CD8-positive, alpha-beta memory T cell (primary cell): ENCODE measurements around the gene CEP170B. TPM values are rescaled to one million over a fixed set of nuclear protein-coding genes. Genes with fewer than 3 reads are reported as not detected.

Experiments used
- CTCF ChIA-PET: fragments of 350-600 bp; sonication (Branson Sonifier 250); formaldehyde crosslinking; loops from one replicate; lab custom pipeline; 2021; ENCODE audit warnings: antibody characterized with exemption; lab: Charles Lee
- POLR2A ChIA-PET: fragments of 350-600 bp; sonication (Branson Sonifier 250); formaldehyde crosslinking; loops from one replicate; lab custom pipeline; 2021; ENCODE audit warnings: antibody characterized with exemption; lab: Charles Lee
- DNase-seq, 5 donors: peaks; one replicate each; pipeline versions ENCODE4 v3.0.0 to v3.0.0-alpha.2; 2020 to 2022; ENCODE audit warnings: mixed read lengths in 1 of 5
- H3K27ac ChIP-seq: one replicate; pipeline ENCODE4 v1.7.0; 2013; ENCODE audit warnings: low read depth, mild to moderate bottlenecking, low read length, moderate library complexity
- H3K27me3 ChIP-seq: 2 replicates; pipeline ENCODE4 v1.7.0; 2013; ENCODE audit warnings: low read length, mild to moderate bottlenecking; ENCODE audit not compliant: insufficient read depth, poor library complexity, severe bottlenecking
- H3K36me3 ChIP-seq: 2 replicates; pipeline ENCODE4 v1.7.0; 2013; ENCODE audit warnings: mild to moderate bottlenecking, low read length, moderate library complexity; ENCODE audit not compliant: insufficient read depth
- H3K4me1 ChIP-seq: 2 replicates; pipeline ENCODE4 v1.7.0; 2013; ENCODE audit warnings: mild to moderate bottlenecking, low read length, moderate library complexity; ENCODE audit not compliant: insufficient read depth
- H3K4me3 ChIP-seq: 2 replicates; pipeline ENCODE4 v1.7.0; 2013; ENCODE audit warnings: mild to moderate bottlenecking, low read length
- H3K9me3 ChIP-seq: 2 replicates; pipeline ENCODE4 v1.7.0; 2013; ENCODE audit warnings: mild to moderate bottlenecking, low read length
- H3K27ac Mint-ChIP-seq, 8 donors: one replicate each; pipeline ENCODE4 v1.8.0; 2020 to 2021; ENCODE audit warnings: mixed read lengths in 8 of 8, mild to moderate bottlenecking in 6 of 8, inconsistent platforms in 3 of 8, moderate library complexity in 3 of 8
- H3K27me3 Mint-ChIP-seq, 2 donors: one replicate each; pipeline ENCODE4 v1.8.0; 2020 to 2021; ENCODE audit warnings: mixed read lengths in 2 of 2, mild to moderate bottlenecking in 1 of 2, moderate library complexity in 1 of 2
- H3K36me3 Mint-ChIP-seq, 3 donors: one replicate each; pipeline ENCODE4 v1.8.0; 2020 to 2021; ENCODE audit warnings: mixed read lengths in 3 of 3, inconsistent platforms in 1 of 3, mild to moderate bottlenecking in 1 of 3
- H3K4me1 Mint-ChIP-seq, 3 donors: one replicate each; pipeline ENCODE4 v1.8.0; 2020 to 2021; ENCODE audit warnings: mixed read lengths in 3 of 3, inconsistent platforms in 1 of 3, mild to moderate bottlenecking in 1 of 3
- H3K4me3 Mint-ChIP-seq, 7 donors: one replicate each; pipeline ENCODE4 v1.8.0; 2020 to 2021; ENCODE audit warnings: mixed read lengths in 7 of 7, mild to moderate bottlenecking in 6 of 7, moderate library complexity in 4 of 7, inconsistent platforms in 2 of 7
- H3K9me3 Mint-ChIP-seq, 5 donors: one replicate each; pipeline ENCODE4 v1.8.0; 2020 to 2022; ENCODE audit warnings: mixed read lengths in 5 of 5, mild to moderate bottlenecking in 3 of 5, moderate library complexity in 2 of 5, inconsistent platforms in 1 of 5
- polyA plus RNA-seq: library from polyadenylated mRNA; unstranded; fragments of 300-500 nt; fragmentation: Illumina TruSeq; gene quantifications from one replicate; pipeline ENCODE4 v1.2.3, GENCODE V29; 2021
- total RNA-seq, 2 experiments: library from RNA; stranded (reverse); gene quantifications; one replicate each; pipeline ENCODE4 v1.2.3, GENCODE V29; 2021

Gene CEP170B
- total RNA-seq (1 to 10 TPM; 6.4 to 6.7 TPM), polyA plus RNA-seq (not detected)

GRCh38 chr14:104865081-104865630, at the start of gene CEP170B:
Gene CEP170B, plus strand, starts transcription at chr14:104865268. Its CDS starts 3,183 bp downstream, at chr14:104868451.
- Histone ChIP-seq H3K4me3 (peak within 1 kb of the TSS; percentile 32), H3K27ac (peak within 1 kb of the TSS; percentile 4), H3K9me3 (no peaks in the 10 kb centered on the region), H3K36me3 (no peaks in the 10 kb centered on the region), H3K27me3 (no peaks in the 10 kb centered on the region), H3K4me1 (peaks cover 9% of the 10 kb centered on the region)
- H3K9me3 Mint-ChIP-seq, result no peaks in the 10 kb centered on the region
- ChIA-PET CTCF (no interaction called here), POLR2A (no interaction called here)
- peaks cover 7 to 23% of the 10 kb centered on the region in 2 donors for H3K27me3 Mint-ChIP-seq
- H3K36me3 Mint-ChIP-seq, result no peaks in the 10 kb centered on the region
- peak within 1 kb of the TSS in 6 of 7 donors; percentile 54 to 72 (median 61) for H3K4me3 Mint-ChIP-seq
- peaks cover 0 to 22% (median 0%) of the 10 kb centered on the region in 3 donors for H3K4me1 Mint-ChIP-seq
- H3K27ac Mint-ChIP-seq, result peak within 1 kb of the TSS in 1 of 8 donors; percentile 49
- peak in 4 of 5 donors; percentile 16 to 61 (median 29) for DNase-seq

DNA sequence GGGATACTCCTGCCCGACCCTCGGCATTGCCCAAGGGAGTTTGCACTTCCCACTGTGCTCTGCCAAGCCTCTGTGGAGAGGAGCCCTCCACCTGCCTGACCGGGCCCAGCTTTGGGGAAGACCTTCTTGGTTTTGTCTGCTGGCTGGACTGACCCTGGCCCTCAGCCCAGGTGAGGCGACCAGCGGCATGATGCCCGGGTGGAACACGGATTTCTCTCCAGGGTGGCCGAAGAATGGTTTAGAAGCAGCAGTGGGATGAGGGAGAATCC, 48.5 kb upstream of the CEP170B start:
- CTCF ChIA-PET, result interaction anchor here (0.9 kb wide), 1 partner anchor 48 kb away, joined by 3 read pairs; no protein-coding TSS in a partner anchor
- Mint-ChIP-seq H3K36me3 (peaks cover 0 to 8% (median 0%) of the 10 kb centered on the region in 3 donors), H3K27me3 (no peaks in the 10 kb centered on the region), H3K4me1 (peaks cover 20 to 29% (median 21%) of the 10 kb centered on the region in 3 donors), H3K9me3 (no peaks in the 10 kb centered on the region), H3K27ac (peak overlapping the region; percentile 79 to 99 (median 94)), H3K4me3 (peak overlapping the region; percentile 88 to 94 (median 90))
- Histone ChIP-seq H3K4me3 (peak overlapping the region; percentile 88), H3K9me3 (no peaks in the 10 kb centered on the region), H3K4me1 (peaks cover 22% of the 10 kb centered on the region), H3K27me3 (no peaks in the 10 kb centered on the region), H3K36me3 (no peaks in the 10 kb centered on the region), H3K27ac (peak overlapping the region; percentile 74)
- POLR2A ChIA-PET, result no interaction called here
- no peak for DNase-seq

DNA sequence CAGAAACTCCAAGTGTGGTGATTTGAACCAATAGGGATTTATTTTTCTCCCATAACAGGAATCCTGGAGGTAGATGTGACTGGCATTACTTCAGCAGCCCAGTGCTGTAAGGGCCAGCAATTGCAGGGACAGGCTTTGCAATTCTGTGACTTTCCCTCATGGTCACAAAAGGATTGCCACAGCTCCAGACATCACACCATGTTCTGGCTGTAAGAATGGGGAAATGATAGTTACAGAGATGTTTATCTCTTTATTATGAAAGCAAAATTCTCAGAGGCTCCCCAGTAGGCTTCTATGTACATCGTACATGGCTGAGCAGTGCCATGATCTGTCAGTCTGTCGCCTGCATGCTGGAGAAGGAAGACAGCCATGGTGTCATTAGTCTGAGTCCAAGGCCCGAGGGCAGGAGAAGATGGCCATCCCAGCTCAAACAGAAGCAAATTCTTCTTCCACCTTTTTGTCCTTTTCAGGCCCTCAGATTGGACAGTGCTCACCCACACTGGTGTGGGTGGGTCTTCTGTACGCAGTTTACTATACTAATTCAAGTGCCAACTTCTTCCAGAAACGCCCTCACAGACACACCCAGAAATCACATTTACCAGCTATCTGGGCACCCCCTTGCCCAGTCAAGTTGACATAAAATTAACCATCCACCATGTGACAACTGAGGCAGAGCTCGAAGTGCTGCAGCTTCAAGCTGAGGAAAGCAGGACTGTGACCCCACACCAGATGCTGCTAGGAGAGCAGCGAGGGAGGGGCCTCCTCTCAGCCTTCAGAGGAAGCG, 46.9 kb upstream of the CEP170B start:
- POLR2A ChIA-PET, result interaction anchor here (1.1 kb wide), 1 partner anchor 24 kb away, joined by 3 read pairs; no protein-coding TSS in a partner anchor
- H3K27ac ChIP-seq, result no peak overlapping the region
- peak overlapping the region in 4 of 7 donors; percentile 26 to 93 (median 32) for H3K4me3 Mint-ChIP-seq
- peaks cover 19 to 29% (median 20%) of the 10 kb centered on the region in 3 donors for H3K4me1 Mint-ChIP-seq
- peaks cover 22% of the 10 kb centered on the region for H3K4me1 ChIP-seq
- peaks cover 0 to 8% (median 0%) of the 10 kb centered on the region in 3 donors for H3K36me3 Mint-ChIP-seq
- no peak for DNase-seq
- CTCF ChIA-PET, result interaction anchor here (0.7 to 2.5 kb wide), 4 partner anchors 17 to 51 kb away, joined by 3 to 11 read pairs (median 4); partner anchors contain the start of gene ZBTB42
- H3K27me3 ChIP-seq, result no peaks in the 10 kb centered on the region
- H3K9me3 Mint-ChIP-seq, result no peaks in the 10 kb centered on the region
- H3K9me3 ChIP-seq, result no peaks in the 10 kb centered on the region
- H3K4me3 ChIP-seq, result no peak overlapping the region
- no peaks in the 10 kb centered on the region for H3K36me3 ChIP-seq
- no peaks in the 10 kb centered on the region for H3K27me3 Mint-ChIP-seq
- peak overlapping the region in 2 of 8 donors; percentile 43 to 54 for H3K27ac Mint-ChIP-seq

DNA sequence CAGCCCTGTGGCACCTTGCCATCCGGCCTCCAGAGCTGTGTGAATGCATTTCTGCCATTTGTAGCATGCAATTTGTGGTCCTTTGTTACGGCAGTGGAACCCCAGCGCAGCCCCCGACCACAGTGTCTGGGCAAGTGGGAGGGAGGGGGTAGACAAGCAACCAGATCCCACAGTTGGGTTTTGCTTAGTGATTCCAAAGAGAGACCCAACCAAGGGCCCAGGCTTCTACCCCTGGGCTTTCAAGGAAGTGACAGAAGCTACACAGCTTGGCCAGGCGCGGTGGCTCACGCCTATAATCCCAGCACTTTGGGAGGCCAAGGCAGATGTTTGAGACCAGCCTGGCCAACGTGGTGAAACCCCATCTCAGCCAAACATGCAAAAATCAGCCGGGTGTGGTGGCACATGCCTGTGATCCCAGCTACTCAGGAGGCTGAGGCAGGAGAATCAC, 46.3 kb upstream of the CEP170B start:
- Histone ChIP-seq H3K27me3 (no peaks in the 10 kb centered on the region), H3K4me1 (peaks cover 22% of the 10 kb centered on the region), H3K9me3 (no peaks in the 10 kb centered on the region), H3K4me3 (no peak overlapping the region), H3K36me3 (no peaks in the 10 kb centered on the region), H3K27ac (no peak overlapping the region)
- Mint-ChIP-seq H3K9me3 (no peaks in the 10 kb centered on the region), H3K27ac (peak overlapping the region in 1 of 8 donors; percentile 54), H3K4me3 (peak overlapping the region in 2 of 7 donors; percentile 26 to 84), H3K27me3 (no peaks in the 10 kb centered on the region), H3K36me3 (peaks cover 0 to 8% (median 0%) of the 10 kb centered on the region in 3 donors), H3K4me1 (peaks cover 15 to 24% (median 15%) of the 10 kb centered on the region in 3 donors)
- no peak for DNase-seq
- POLR2A ChIA-PET, result interaction anchor here (1.1 kb wide), 1 partner anchor 24 kb away, joined by 3 read pairs; no protein-coding TSS in a partner anchor
- CTCF ChIA-PET, result interaction anchor here (0.7 to 2.5 kb wide), 4 partner anchors 18 to 671 kb away, joined by 3 to 11 read pairs (median 4); partner anchors contain the start of gene ZBTB42

- H3K4me3 ChIP-seq, result no peak overlapping the region
- no peak overlapping the region for H3K4me3 Mint-ChIP-seq
- H3K27me3 ChIP-seq, result no peaks in the 10 kb centered on the region
- H3K36me3 Mint-ChIP-seq, result peaks cover 0 to 8% (median 0%) of the 10 kb centered on the region in 3 donors
- no peaks in the 10 kb centered on the region for H3K9me3 Mint-ChIP-seq
- no peaks in the 10 kb centered on the region for H3K36me3 ChIP-seq
- POLR2A ChIA-PET, result interaction anchor here (1.1 kb wide), 1 partner anchor 25 kb away, joined by 3 read pairs; no protein-coding TSS in a partner anchor
- DNase-seq, result no peak
- peaks cover 8 to 18% (median 12%) of the 10 kb centered on the region in 3 donors for H3K4me1 Mint-ChIP-seq
- H3K27me3 Mint-ChIP-seq, result no peaks in the 10 kb centered on the region
- H3K9me3 ChIP-seq, result no peaks in the 10 kb centered on the region
- no peak overlapping the region for H3K27ac ChIP-seq
- CTCF ChIA-PET, result interaction anchor here (1.0 to 2.5 kb wide), 2 partner anchors 51 to 671 kb away, joined by 3 to 11 read pairs; no protein-coding TSS in a partner anchor
- peaks cover 19% of the 10 kb centered on the region for H3K4me1 ChIP-seq
- no peak overlapping the region for H3K27ac Mint-ChIP-seq
These were observed 45.7 kb upstream of the CEP170B start for GRCh38 chr14:104819361-104819781.

- POLR2A ChIA-PET, result no interaction called here
- H3K9me3 ChIP-seq, result no peaks in the 10 kb centered on the region
- Mint-ChIP-seq H3K27ac (no peak overlapping the region), H3K4me1 (peaks cover 18 to 21% (median 21%) of the 10 kb centered on the region in 3 donors), H3K4me3 (peak overlapping the region in 2 of 7 donors; percentile 50 to 74), H3K27me3 (no peaks in the 10 kb centered on the region), H3K9me3 (no peaks in the 10 kb centered on the region), H3K36me3 (peaks cover 0 to 7% (median 2%) of the 10 kb centered on the region in 3 donors)
- H3K27ac ChIP-seq, result no peak overlapping the region
- peaks cover 11% of the 10 kb centered on the region for H3K4me1 ChIP-seq
- no peaks in the 10 kb centered on the region for H3K36me3 ChIP-seq
- CTCF ChIA-PET, result interaction anchor here (2.1 kb wide), 1 partner anchor 52 kb away, joined by 9 read pairs; no protein-coding TSS in a partner anchor
- no peak for DNase-seq
- H3K27me3 ChIP-seq, result no peaks in the 10 kb centered on the region
- H3K4me3 ChIP-seq, result no peak overlapping the region
These were observed 44.3 kb upstream of the CEP170B start for GRCh38 chr14:104820669-104821228.

GRCh38 chr14:104821229-104821945, 43.7 kb upstream of the CEP170B start:
- Histone ChIP-seq H3K9me3 (no peaks in the 10 kb centered on the region), H3K4me3 (no peak overlapping the region), H3K36me3 (no peaks in the 10 kb centered on the region), H3K27ac (no peak overlapping the region), H3K4me1 (peaks cover 10% of the 10 kb centered on the region), H3K27me3 (no peaks in the 10 kb centered on the region)
- Mint-ChIP-seq H3K27me3 (no peaks in the 10 kb centered on the region), H3K36me3 (peaks cover 0 to 4% (median 2%) of the 10 kb centered on the region in 3 donors), H3K4me3 (peak overlapping the region in 1 of 7 donors; percentile 50), H3K4me1 (peaks cover 20 to 25% (median 23%) of the 10 kb centered on the region in 3 donors), H3K27ac (peak overlapping the region in 1 of 8 donors; percentile 84), H3K9me3 (no peaks in the 10 kb centered on the region)
- ChIA-PET CTCF (interaction anchor here (2.1 kb wide), 1 partner anchor 53 kb away, joined by 9 read pairs; no protein-coding TSS in a partner anchor), POLR2A (interaction anchor here (1.0 kb wide), 1 partner anchor 52 kb away, joined by 3 read pairs; no protein-coding TSS in a partner anchor)
- no peak for DNase-seq
